ENCODE results near the gene FHL1.
A peak's percentile ranks its signal among the peaks of the same experiment; 100 is the strongest.

Gene FHL1

DNA sequence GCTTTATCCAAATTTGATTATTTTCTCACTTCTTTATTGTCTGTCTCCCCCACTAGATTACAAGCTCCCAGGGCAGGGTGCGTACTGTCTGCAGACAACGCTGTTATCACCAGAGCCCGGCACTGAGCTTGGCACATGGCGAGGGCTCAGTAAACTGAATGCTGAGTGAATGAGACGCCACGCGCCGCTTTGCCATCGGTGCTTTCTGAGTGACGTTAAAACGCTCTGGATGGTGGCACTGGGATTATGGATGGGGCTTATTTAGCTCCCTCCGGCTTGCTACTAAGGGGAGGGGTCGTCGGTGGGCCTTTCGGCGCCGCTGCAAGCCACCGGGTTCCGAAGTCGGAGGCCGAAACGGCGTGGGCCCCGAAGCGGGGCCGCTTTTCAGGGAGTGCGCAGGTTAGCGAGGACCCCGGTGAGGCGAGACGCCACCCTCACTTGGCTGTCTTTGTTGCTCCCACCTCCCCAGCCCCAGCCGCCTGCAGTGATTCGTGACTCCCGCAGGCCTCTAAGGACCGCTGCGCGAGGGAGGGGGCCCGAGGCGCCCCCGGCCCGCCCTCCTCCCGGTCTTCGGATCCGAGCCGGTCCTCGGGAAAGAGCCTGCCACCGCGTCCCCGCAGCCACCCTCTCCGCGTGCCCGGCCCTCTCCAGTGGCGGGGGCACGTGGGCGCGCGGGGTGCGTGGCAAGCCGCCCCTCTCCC, 569 bp upstream of the FHL1 start:
- Histone ChIP-seq H3K27ac (replicated peaks; ENCODE audit: low read length) (no peak overlapping the region), H4K91ac (ENCODE audit: low read depth, low read length, poor library complexity) (no peak overlapping the region), H2BK12ac (ENCODE audit: low read length) (no peak overlapping the region)

DNA sequence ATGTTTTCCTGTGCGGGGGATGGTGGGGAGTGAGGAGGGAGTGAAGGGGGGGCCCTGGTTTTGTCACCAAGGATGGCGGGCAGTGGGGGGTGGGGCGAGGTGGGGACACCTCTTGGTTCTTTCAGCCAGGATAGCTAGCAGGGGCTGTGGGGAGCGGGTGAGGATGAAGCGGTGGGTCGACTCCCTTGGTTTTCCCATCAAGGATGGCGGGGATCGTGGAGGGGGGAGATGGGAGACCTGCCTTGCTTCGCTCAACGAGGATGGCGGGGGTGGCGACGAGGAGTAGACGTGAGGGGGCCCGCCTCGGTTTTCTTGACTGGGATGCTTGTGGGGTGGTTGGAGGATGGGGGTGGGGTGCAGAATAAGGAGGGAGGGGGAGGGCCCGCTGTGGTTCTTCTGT, 643 bp downstream of the FHL1 start:
- Histone ChIP-seq H2BK12ac (ENCODE audit: low read length) (no peak overlapping the region), H4K8ac (ENCODE audit: low read depth, low read length) (no peak overlapping the region), H2BK15ac (ENCODE audit: low read length) (no peak overlapping the region), H2AK5ac (ENCODE audit: low read depth, low read length) (no peak overlapping the region), H2BK120ac (ENCODE audit: low read depth, low read length) (no peak overlapping the region), H4K91ac (ENCODE audit: low read depth, low read length, poor library complexity) (no peak overlapping the region), H3K27ac (replicated peaks; ENCODE audit: low read length) (no peak overlapping the region), H3K23ac (ENCODE audit: low read depth, low read length, poor library complexity) (no peak overlapping the region), H2AFZ (ENCODE audit: low read length) (peak overlapping the region; percentile 93), H3K4me3 (ENCODE audit: low read length in 2 of 2) (peak overlapping the region; percentile 48 to 94), H3K4ac (ENCODE audit: low read length) (no peak overlapping the region), H3K9ac (ENCODE audit: low read depth, low read length, poor library complexity) (peak overlapping the region; percentile 44), H3K4me1 (ENCODE audit: control insufficient read depth in 2 of 2, insufficient read depth in 1 of 2, low read depth in 1 of 2, low read length in 2 of 2) (no peaks in the 10 kb centered on the region), H3K27me3 (ENCODE audit: control insufficient read depth in 3 of 3, insufficient read depth in 3 of 3, low read depth in 1 of 3, low read length in 3 of 3) (peaks cover 0 to 31% (median 2%) of the 10 kb centered on the region in 3 experiments), H3K18ac (ENCODE audit: low read length) (no peak overlapping the region), H3K9me3 (replicated peaks in 1 of 2; ENCODE audit: control insufficient read depth in 2 of 2, insufficient read depth in 1 of 2, low read depth in 1 of 2, low read length in 2 of 2) (no peaks in the 10 kb centered on the region), H2BK5ac (ENCODE audit: low read length) (no peak overlapping the region), H3K36me3 (replicated peaks in 1 of 2; ENCODE audit: control insufficient read depth in 2 of 2, insufficient read depth in 2 of 2, low read length in 2 of 2) (no peaks in the 10 kb centered on the region), H3K79me1 (ENCODE audit: low read depth, low read length) (no peaks in the 10 kb centered on the region), H3K14ac (ENCODE audit: low read length) (no peak overlapping the region), H3K4me2 (ENCODE audit: insufficient read depth, low read length, poor library complexity, severe bottlenecking) (peak overlapping the region; percentile 49)
- WGBS, 2 donors (ENCODE audit: extremely low coverage in 2 of 2, insufficient read length in 2 of 2, insufficient replicate concordance in 1 of 2): no CpG with 5 or more reads among the region's 17 CpGs
- no peak for DNase-seq (ENCODE audit: low spot score)

More for the DNA sequence above, 569 bp upstream of the FHL1 start:
- Histone ChIP-seq H2BK15ac (ENCODE audit: low read length) (no peak overlapping the region), H3K9ac (ENCODE audit: low read depth, low read length, poor library complexity) (peak overlapping the region; percentile 84), H2BK5ac (ENCODE audit: low read length) (no peak overlapping the region), H3K9me3 (replicated peaks in 1 of 2; ENCODE audit: control insufficient read depth in 2 of 2, insufficient read depth in 1 of 2, low read depth in 1 of 2, low read length in 2 of 2) (no peaks in the 10 kb centered on the region), H3K79me1 (ENCODE audit: low read depth, low read length) (no peaks in the 10 kb centered on the region), H3K4ac (ENCODE audit: low read length) (no peak overlapping the region), H3K4me1 (ENCODE audit: control insufficient read depth in 2 of 2, insufficient read depth in 1 of 2, low read depth in 1 of 2, low read length in 2 of 2) (no peaks in the 10 kb centered on the region), H3K27me3 (ENCODE audit: control insufficient read depth in 3 of 3, insufficient read depth in 3 of 3, low read depth in 1 of 3, low read length in 3 of 3) (peaks cover 0 to 31% (median 2%) of the 10 kb centered on the region in 3 experiments), H2AFZ (ENCODE audit: low read length) (peak overlapping the region; percentile 93), H3K4me2 (ENCODE audit: insufficient read depth, low read length, poor library complexity, severe bottlenecking) (peak overlapping the region; percentile 54), H3K14ac (ENCODE audit: low read length) (no peak overlapping the region), H3K4me3 (ENCODE audit: low read length in 2 of 2) (peak overlapping the region; percentile 48 to 83), H3K18ac (ENCODE audit: low read length) (peak overlapping the region; percentile 71), H3K23ac (ENCODE audit: low read depth, low read length, poor library complexity) (no peak overlapping the region), H2AK5ac (ENCODE audit: low read depth, low read length) (no peak overlapping the region), H4K8ac (ENCODE audit: low read depth, low read length) (no peak overlapping the region), H2BK120ac (ENCODE audit: low read depth, low read length) (no peak overlapping the region), H3K36me3 (replicated peaks in 1 of 2; ENCODE audit: control insufficient read depth in 2 of 2, insufficient read depth in 2 of 2, low read length in 2 of 2) (no peaks in the 10 kb centered on the region)
- DNase-seq (ENCODE audit: low spot score): no peak
- WGBS, 2 donors (ENCODE audit: extremely low coverage in 2 of 2, insufficient read length in 2 of 2, insufficient replicate concordance in 1 of 2): no CpG with 5 or more reads among the region's 59 CpGs

DNA sequence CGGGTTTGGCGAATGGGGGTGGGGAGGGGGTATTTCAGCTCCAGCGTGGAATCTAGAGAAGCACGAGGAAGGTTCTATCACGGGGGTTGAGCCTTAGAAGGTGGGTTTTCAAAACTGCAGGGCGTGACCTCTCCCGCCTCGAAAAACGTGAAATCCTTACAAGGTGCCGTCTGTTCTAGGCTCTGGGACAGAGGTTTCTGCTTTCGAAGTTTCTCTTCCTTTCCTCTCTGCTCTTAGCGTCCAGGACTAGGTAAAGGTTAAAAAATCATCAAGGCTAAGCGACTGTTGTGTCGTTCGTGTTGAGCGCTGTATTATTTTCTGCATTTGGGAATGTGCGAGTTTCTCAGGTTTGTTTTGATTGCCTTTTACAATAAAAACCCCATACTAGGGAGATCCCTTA, 1.1 kb downstream of the FHL1 start:
- no peaks in the 10 kb centered on the region for H3K36me3 ChIP-seq (replicated peaks in 1 of 2; ENCODE audit: control insufficient read depth in 2 of 2, insufficient read depth in 2 of 2, low read length in 2 of 2)
- H3K4me3 ChIP-seq (ENCODE audit: low read length in 2 of 2): peak overlapping the region in 1 of 2 donors; percentile 75
- no peaks in the 10 kb centered on the region for H3K4me1 ChIP-seq (ENCODE audit: control insufficient read depth in 2 of 2, insufficient read depth in 1 of 2, low read depth in 1 of 2, low read length in 2 of 2)
- H3K79me1 ChIP-seq (ENCODE audit: low read depth, low read length): no peaks in the 10 kb centered on the region
- no peak overlapping the region for H3K23ac ChIP-seq (ENCODE audit: low read depth, low read length, poor library complexity)
- no CpG with 5 or more reads among the region's 17 CpGs for WGBS, 2 donors (ENCODE audit: extremely low coverage in 2 of 2, insufficient read length in 2 of 2, insufficient replicate concordance in 1 of 2)
- H2AFZ ChIP-seq (ENCODE audit: low read length): no peak overlapping the region
- H3K27me3 ChIP-seq (ENCODE audit: control insufficient read depth in 3 of 3, insufficient read depth in 3 of 3, low read depth in 1 of 3, low read length in 3 of 3): peaks cover 0 to 31% (median 2%) of the 10 kb centered on the region in 3 experiments
- H2BK120ac ChIP-seq (ENCODE audit: low read depth, low read length): no peak overlapping the region
- H2BK5ac ChIP-seq (ENCODE audit: low read length): no peak overlapping the region
- no peak overlapping the region for H2BK12ac ChIP-seq (ENCODE audit: low read length)
- no peak overlapping the region for H3K9ac ChIP-seq (ENCODE audit: low read depth, low read length, poor library complexity)
- no peak overlapping the region for H3K14ac ChIP-seq (ENCODE audit: low read length)
- no peak overlapping the region for H4K91ac ChIP-seq (ENCODE audit: low read depth, low read length, poor library complexity)
- no peak overlapping the region for H4K8ac ChIP-seq (ENCODE audit: low read depth, low read length)
- no peak for DNase-seq (ENCODE audit: low spot score)
- H3K27ac ChIP-seq (replicated peaks; ENCODE audit: low read length): no peak overlapping the region
- H2AK5ac ChIP-seq (ENCODE audit: low read depth, low read length): no peak overlapping the region
- H3K9me3 ChIP-seq (replicated peaks in 1 of 2; ENCODE audit: control insufficient read depth in 2 of 2, insufficient read depth in 1 of 2, low read depth in 1 of 2, low read length in 2 of 2): no peaks in the 10 kb centered on the region
- no peak overlapping the region for H3K4ac ChIP-seq (ENCODE audit: low read length)
- no peak overlapping the region for H3K18ac ChIP-seq (ENCODE audit: low read length)
- no peak overlapping the region for H2BK15ac ChIP-seq (ENCODE audit: low read length)
- peak overlapping the region; percentile 31 for H3K4me2 ChIP-seq (ENCODE audit: insufficient read depth, low read length, poor library complexity, severe bottlenecking)

DNA sequence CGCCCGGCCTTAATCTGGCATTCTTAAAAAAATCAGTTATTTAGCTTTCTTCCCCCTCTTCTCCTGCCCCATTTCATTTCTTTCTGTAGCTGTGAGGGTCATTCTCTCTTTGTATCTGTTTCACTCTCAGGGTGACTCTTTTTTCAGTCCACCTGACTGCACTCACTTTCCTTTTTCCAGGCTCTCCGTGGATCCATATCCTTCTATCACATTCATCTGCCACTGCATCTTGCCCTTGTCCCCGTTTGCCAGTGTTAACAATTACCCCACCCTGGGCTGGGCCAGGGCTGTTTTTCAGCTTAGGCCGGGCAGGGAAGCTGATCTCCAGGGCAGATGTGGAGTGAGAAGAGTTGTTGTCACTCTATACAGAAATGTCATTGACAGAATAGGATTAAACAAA, 7.7 kb downstream of the FHL1 start:
- Histone ChIP-seq H2AK5ac (ENCODE audit: low read depth, low read length) (no peak overlapping the region), H2BK5ac (ENCODE audit: low read length) (no peak overlapping the region), H2BK15ac (ENCODE audit: low read length) (no peak overlapping the region), H3K4ac (ENCODE audit: low read length) (no peak overlapping the region), H3K4me1 (ENCODE audit: control insufficient read depth in 2 of 2, insufficient read depth in 1 of 2, low read depth in 1 of 2, low read length in 2 of 2) (no peaks in the 10 kb centered on the region), H3K14ac (ENCODE audit: low read length) (no peak overlapping the region), H3K4me2 (ENCODE audit: insufficient read depth, low read length, poor library complexity, severe bottlenecking) (no peak overlapping the region), H3K9ac (ENCODE audit: low read depth, low read length, poor library complexity) (no peak overlapping the region), H3K27ac (replicated peaks; ENCODE audit: low read length) (no peak overlapping the region), H3K18ac (ENCODE audit: low read length) (no peak overlapping the region), H2AFZ (ENCODE audit: low read length) (no peak overlapping the region), H3K4me3 (ENCODE audit: low read length in 2 of 2) (no peak overlapping the region), H3K9me3 (replicated peaks in 1 of 2; ENCODE audit: control insufficient read depth in 2 of 2, insufficient read depth in 1 of 2, low read depth in 1 of 2, low read length in 2 of 2) (no peaks in the 10 kb centered on the region), H3K36me3 (replicated peaks in 1 of 2; ENCODE audit: control insufficient read depth in 2 of 2, insufficient read depth in 2 of 2, low read length in 2 of 2) (no peaks in the 10 kb centered on the region), H2BK120ac (ENCODE audit: low read depth, low read length) (no peak overlapping the region), H3K27me3 (ENCODE audit: control insufficient read depth in 3 of 3, insufficient read depth in 3 of 3, low read depth in 1 of 3, low read length in 3 of 3) (peaks cover 0 to 6% (median 0%) of the 10 kb centered on the region in 3 experiments), H4K91ac (ENCODE audit: low read depth, low read length, poor library complexity) (no peak overlapping the region), H3K23ac (ENCODE audit: low read depth, low read length, poor library complexity) (no peak overlapping the region), H4K8ac (ENCODE audit: low read depth, low read length) (no peak overlapping the region), H2BK12ac (ENCODE audit: low read length) (no peak overlapping the region), H3K79me1 (ENCODE audit: low read depth, low read length) (no peaks in the 10 kb centered on the region)
- no peak for DNase-seq (ENCODE audit: low spot score)
- no CpG with 5 or more reads among the region's 5 CpGs for WGBS, 2 donors (ENCODE audit: extremely low coverage in 2 of 2, insufficient read length in 2 of 2, insufficient replicate concordance in 1 of 2)
